Karpas-422 (cell line): Measurements from ENCODE around the gene SOX4. TPM values are rescaled to one million over a fixed set of nuclear protein-coding genes. Genes with fewer than 3 reads are reported as not detected.
A peak's percentile ranks its signal among the peaks of the same experiment; 100 is the strongest.

ENCODE experiments used
- DNase-seq: peaks from one replicate; pipeline ENCODE4 v3.0.0-alpha.2; 2015
- H2AFZ ChIP-seq: fragments of 200-600 bp; sonication (generic); 2 replicates; pipeline ENCODE4 v1.6.1; 2014; ENCODE audit warnings: antibody characterized with exemption, low read length, mixed read lengths
- H3K27ac ChIP-seq: fragments of 200-600 bp; sonication (generic); 2 replicates; pipeline ENCODE4 v1.5.1; 2014; ENCODE audit warnings: mild to moderate bottlenecking, low read length, moderate library complexity
- H3K27me3 ChIP-seq: fragments of 200-600 bp; sonication (generic); 2 replicates; pipeline ENCODE4 v1.6.1; 2014; ENCODE audit warnings: low read length, mixed read lengths
- H3K36me3 ChIP-seq: fragments of 200-600 bp; sonication (generic); 2 replicates; pipeline ENCODE4 v1.6.1; 2014; ENCODE audit warnings: low read length, mixed read lengths; ENCODE audit not compliant: insufficient read depth
- H3K4me1 ChIP-seq: fragments of 200-600 bp; sonication (generic); 2 replicates; pipeline ENCODE4 v1.6.1; 2014; ENCODE audit warnings: mild to moderate bottlenecking, low read length, mixed read lengths
- H3K4me2 ChIP-seq: fragments of 200-600 bp; sonication (generic); 2 replicates; pipeline ENCODE4 v1.6.1; 2014; ENCODE audit warnings: low read length, low read depth, mild to moderate bottlenecking; ENCODE audit not compliant: poor library complexity, severe bottlenecking
- H3K4me3 ChIP-seq: fragments of 200-600 bp; sonication (generic); 2 replicates; pipeline ENCODE4 v1.5.1; 2014; ENCODE audit warnings: mild to moderate bottlenecking, antibody characterized with exemption, low read length, mixed read lengths
- H3K79me2 ChIP-seq: fragments of 200-600 bp; sonication (generic); 2 replicates; pipeline ENCODE4 v1.6.1; 2014; ENCODE audit warnings: mild to moderate bottlenecking, low read length, mixed read lengths
- H3K9ac ChIP-seq: fragments of 200-600 bp; sonication (generic); 2 replicates; pipeline ENCODE4 v1.6.0; 2014; ENCODE audit warnings: low read length
- H3K9me2 ChIP-seq: fragments of 200-600 bp; sonication (generic), shearing (Covaris generic); replicated peaks from 2 replicates; pipeline ENCODE4 v1.6.0; 2014; ENCODE audit warnings: mild to moderate bottlenecking, low read length, moderate library complexity; ENCODE audit not compliant: insufficient read depth
- H3K9me3 ChIP-seq: fragments of 300-700, 200-600 bp; sonication (generic); 2 replicates; pipeline ENCODE4 v1.6.1; 2014; ENCODE audit warnings: low read length, mixed read lengths
- H4K20me1 ChIP-seq: fragments of 200-600 bp; sonication (generic); 2 replicates; pipeline ENCODE4 v1.6.1; 2014; ENCODE audit warnings: mild to moderate bottlenecking, antibody characterized with exemption, low read length, low read depth; ENCODE audit not compliant: insufficient read depth
- total RNA-seq: library from RNA; depleted of rRNA; stranded (reverse); fragments of >200 nt; shearing (Covaris generic); gene quantifications from 2 replicates; pipeline ENCODE4 v1.2.3, GENCODE V29; 2014; ENCODE audit warnings: low replicate concordance

The SOX4 gene
- total RNA-seq, 1 experiment from 2014 or later: 5.3 TPM

GRCh38 chr6:21565431-21565830 is 28.1 kb upstream of the SOX4 start:
- no peak overlapping the region for H3K4me3 ChIP-seq
- no peaks in the 10 kb centered on the region for H3K9me2 ChIP-seq
- H3K79me2 ChIP-seq: no peaks in the 10 kb centered on the region
- H3K27me3 ChIP-seq: no peaks in the 10 kb centered on the region
- no peaks in the 10 kb centered on the region for H3K9me3 ChIP-seq
- no peaks in the 10 kb centered on the region for H4K20me1 ChIP-seq
- no peak overlapping the region for H3K9ac ChIP-seq
- no peak overlapping the region for H3K27ac ChIP-seq
- no peak overlapping the region for H3K4me2 ChIP-seq
- no peaks in the 10 kb centered on the region for H3K36me3 ChIP-seq
- no peak overlapping the region for H2AFZ ChIP-seq
- no peaks in the 10 kb centered on the region for H3K4me1 ChIP-seq
- DNase-seq: no peak

DNA sequence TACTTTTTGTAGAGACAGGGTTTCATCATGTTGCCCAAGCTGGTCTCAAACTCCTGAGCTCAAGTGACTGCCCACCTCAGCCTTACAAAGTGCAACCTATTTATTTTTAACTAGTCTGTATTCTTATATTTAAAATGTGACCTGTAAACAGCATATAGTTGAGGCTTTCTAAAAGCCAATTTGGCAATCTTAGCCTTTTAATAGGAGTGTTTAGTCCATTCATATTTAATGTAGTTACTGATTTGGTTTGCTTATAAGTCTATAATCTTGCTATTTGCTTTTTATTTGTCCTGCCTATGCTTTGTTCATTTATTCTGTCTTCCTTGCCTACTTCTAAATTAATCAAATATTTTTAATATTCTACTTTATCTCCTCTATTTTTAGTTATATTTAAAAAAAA is 15.0 kb upstream of the SOX4 start:
- no peaks in the 10 kb centered on the region for H3K27me3 ChIP-seq
- no peak overlapping the region for H3K4me3 ChIP-seq
- no peaks in the 10 kb centered on the region for H3K79me2 ChIP-seq
- H3K9ac ChIP-seq: no peak overlapping the region
- H3K9me2 ChIP-seq: no peaks in the 10 kb centered on the region
- H3K27ac ChIP-seq: no peak overlapping the region
- no peaks in the 10 kb centered on the region for H3K4me1 ChIP-seq
- H2AFZ ChIP-seq: no peak overlapping the region
- H3K4me2 ChIP-seq: no peak overlapping the region
- no peaks in the 10 kb centered on the region for H3K36me3 ChIP-seq
- no peak for DNase-seq
- H4K20me1 ChIP-seq: no peaks in the 10 kb centered on the region
- no peaks in the 10 kb centered on the region for H3K9me3 ChIP-seq

DNA sequence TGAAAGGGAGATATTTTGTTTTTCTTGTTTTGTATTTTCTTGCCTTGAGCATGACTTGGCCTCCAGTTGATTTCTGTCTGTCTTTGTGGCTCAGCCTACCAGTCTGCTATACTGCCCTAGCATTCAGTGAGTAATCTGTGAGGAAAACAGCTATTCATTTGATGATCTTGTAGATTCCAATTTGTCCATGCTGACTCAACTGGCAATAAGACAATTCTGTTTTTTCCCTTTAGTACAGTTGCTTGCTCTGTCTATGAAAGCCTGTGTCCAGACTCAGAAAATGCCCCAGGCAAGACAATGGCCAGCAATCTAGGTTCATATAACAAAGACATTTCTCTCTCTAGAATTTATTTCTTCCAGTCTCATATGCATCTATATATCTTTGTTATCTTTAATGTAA is 10.9 kb upstream of the SOX4 start:
- no peaks in the 10 kb centered on the region for H3K36me3 ChIP-seq
- no peak overlapping the region for H2AFZ ChIP-seq
- H3K9me2 ChIP-seq: no peaks in the 10 kb centered on the region

GRCh38 chr6:21586300-21586699 is 7.3 kb upstream of the SOX4 start:
- no peaks in the 10 kb centered on the region for H4K20me1 ChIP-seq
- no peak overlapping the region for H3K4me3 ChIP-seq
- no peaks in the 10 kb centered on the region for H3K9me2 ChIP-seq
- peaks cover 26% of the 10 kb centered on the region for H3K4me1 ChIP-seq
- no peak overlapping the region for H3K27ac ChIP-seq
- H3K4me2 ChIP-seq: no peak overlapping the region
- no peak overlapping the region for H2AFZ ChIP-seq
- H3K79me2 ChIP-seq: no peaks in the 10 kb centered on the region
- H3K9me3 ChIP-seq: no peaks in the 10 kb centered on the region
- no peaks in the 10 kb centered on the region for H3K27me3 ChIP-seq
- H3K36me3 ChIP-seq: no peaks in the 10 kb centered on the region
- no peak overlapping the region for H3K9ac ChIP-seq
- DNase-seq: no peak

More for the DNA sequence above, 10.9 kb upstream of the SOX4 start:
- H3K27me3 ChIP-seq: no peaks in the 10 kb centered on the region
- H3K9me3 ChIP-seq: no peaks in the 10 kb centered on the region
- H3K4me3 ChIP-seq: no peak overlapping the region
- no peak for DNase-seq
- no peak overlapping the region for H3K27ac ChIP-seq
- no peaks in the 10 kb centered on the region for H4K20me1 ChIP-seq
- no peaks in the 10 kb centered on the region for H3K79me2 ChIP-seq
- no peak overlapping the region for H3K4me2 ChIP-seq
- no peak overlapping the region for H3K9ac ChIP-seq
- H3K4me1 ChIP-seq: peaks cover 11% of the 10 kb centered on the region

DNA sequence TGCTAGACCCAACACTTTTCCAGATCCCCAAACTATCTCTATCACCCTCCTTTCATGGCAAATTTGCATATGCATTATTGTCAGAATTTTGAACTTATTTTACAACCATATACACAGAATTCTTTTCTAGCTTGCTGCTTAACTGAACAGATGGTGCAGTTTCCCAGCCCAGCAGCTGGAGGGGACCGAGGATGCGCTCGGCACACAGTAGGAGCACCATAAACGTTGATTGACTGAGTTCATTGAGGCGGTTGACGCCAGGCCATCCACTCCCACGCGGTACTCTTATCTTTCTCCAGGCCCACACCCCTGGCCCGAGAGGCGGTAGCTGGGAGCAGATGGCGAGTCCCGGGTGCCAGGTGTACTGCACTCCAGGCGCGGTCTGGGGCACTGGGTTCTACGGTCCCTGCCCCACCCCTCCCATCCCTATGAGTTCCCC is 6.8 kb upstream of the SOX4 start:
- H3K27me3 ChIP-seq: no peaks in the 10 kb centered on the region
- peak overlapping the region; percentile 96 for H3K4me2 ChIP-seq
- no peak overlapping the region for H3K27ac ChIP-seq
- peaks cover 26% of the 10 kb centered on the region for H3K4me1 ChIP-seq
- no peaks in the 10 kb centered on the region for H3K79me2 ChIP-seq
- H3K9me2 ChIP-seq: no peaks in the 10 kb centered on the region
- no peak for DNase-seq
- H3K9ac ChIP-seq: peak overlapping the region; percentile 74
- peak overlapping the region; percentile 92 for H3K4me3 ChIP-seq
- peak overlapping the region; percentile 100 for H2AFZ ChIP-seq
- H4K20me1 ChIP-seq: no peaks in the 10 kb centered on the region
- H3K9me3 ChIP-seq: no peaks in the 10 kb centered on the region
- H3K36me3 ChIP-seq: no peaks in the 10 kb centered on the region

DNA sequence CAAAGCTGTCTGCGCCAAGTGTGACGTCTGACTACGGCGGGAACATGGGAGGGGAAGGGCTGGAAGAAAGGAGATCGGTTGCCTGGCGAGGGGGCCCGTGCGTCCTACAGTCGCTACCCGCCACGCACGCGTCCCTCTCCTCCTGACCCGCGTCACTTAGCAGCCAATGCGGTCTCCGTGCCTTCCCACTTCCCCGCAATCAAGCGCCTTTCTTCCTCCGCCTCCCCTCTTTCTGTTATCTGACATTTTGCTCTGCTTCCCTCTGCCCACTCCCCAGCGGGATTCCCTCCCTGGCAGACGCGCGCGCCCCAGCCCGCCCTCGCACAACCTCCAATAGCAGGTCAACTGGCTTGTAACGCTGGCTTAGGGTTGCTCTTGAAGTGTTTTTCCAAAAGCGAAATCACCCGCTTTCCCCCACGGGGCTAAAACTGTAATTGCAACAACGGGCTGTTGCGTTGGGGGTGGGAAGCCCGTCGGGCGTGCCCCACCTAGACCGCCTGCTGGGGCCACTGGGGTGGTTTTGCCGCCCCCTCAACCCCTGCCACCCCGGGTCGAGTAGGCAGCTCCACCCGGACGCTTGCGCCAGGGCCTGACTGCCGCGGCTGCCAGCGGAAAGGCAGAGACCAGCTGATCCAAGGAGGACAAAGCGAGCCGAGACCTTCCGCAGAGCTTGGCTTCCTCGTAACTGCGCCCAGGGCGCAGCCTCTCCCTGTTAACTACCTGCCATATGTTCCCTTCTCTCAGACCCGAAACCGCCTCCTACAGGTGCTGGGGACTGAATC is 6.2 kb upstream of the SOX4 start:
- Histone ChIP-seq H3K27ac (no peak overlapping the region), H2AFZ (peak overlapping the region; percentile 100), H4K20me1 (no peaks in the 10 kb centered on the region), H3K9me3 (no peaks in the 10 kb centered on the region), H3K4me1 (peaks cover 26% of the 10 kb centered on the region), H3K9me2 (no peaks in the 10 kb centered on the region), H3K27me3 (no peaks in the 10 kb centered on the region), H3K4me2 (peak overlapping the region; percentile 96), H3K36me3 (no peaks in the 10 kb centered on the region), H3K4me3 (peak overlapping the region; percentile 92), H3K79me2 (no peaks in the 10 kb centered on the region), H3K9ac (peak overlapping the region; percentile 74)
- DNase-seq: peak; percentile 68

DNA sequence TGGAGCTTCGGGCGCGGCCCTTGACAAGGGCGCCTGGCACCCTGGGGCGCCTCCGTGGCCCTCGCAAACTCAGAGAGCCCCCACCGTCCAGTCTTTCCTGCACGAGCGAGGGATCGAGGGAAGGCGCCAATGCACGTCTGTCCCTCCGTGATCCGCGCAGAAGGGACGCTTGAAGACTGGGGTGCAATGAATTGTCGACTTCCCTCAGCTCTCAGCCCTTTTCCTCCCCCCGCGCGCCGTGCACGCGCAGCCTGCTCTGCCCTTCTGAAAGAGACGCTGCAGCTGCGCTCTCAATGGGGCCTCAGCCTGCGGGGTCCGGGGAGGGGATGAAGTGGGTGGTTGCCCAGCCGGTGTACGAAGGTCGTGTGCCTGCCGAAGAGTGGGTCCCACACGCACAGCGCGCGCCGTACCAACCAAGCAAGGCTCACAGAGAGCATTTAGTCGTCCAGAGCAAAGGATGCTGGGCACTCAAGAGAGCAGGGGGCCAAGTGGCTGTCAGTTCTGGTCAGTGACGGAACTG is 5.5 kb upstream of the SOX4 start:
- Histone ChIP-seq H3K9ac (peak overlapping the region; percentile 74), H3K4me3 (peak overlapping the region; percentile 92), H3K4me2 (peak overlapping the region; percentile 96), H3K27ac (peak overlapping the region; percentile 44; the same call in 1 of the 2 replicates), H3K27me3 (no peaks in the 10 kb centered on the region), H2AFZ (peak overlapping the region; percentile 100), H3K9me2 (no peaks in the 10 kb centered on the region), H3K79me2 (no peaks in the 10 kb centered on the region), H3K4me1 (peaks cover 32% of the 10 kb centered on the region), H3K36me3 (no peaks in the 10 kb centered on the region), H3K9me3 (no peaks in the 10 kb centered on the region), H4K20me1 (no peaks in the 10 kb centered on the region)
- DNase-seq: peak; percentile 77

DNA sequence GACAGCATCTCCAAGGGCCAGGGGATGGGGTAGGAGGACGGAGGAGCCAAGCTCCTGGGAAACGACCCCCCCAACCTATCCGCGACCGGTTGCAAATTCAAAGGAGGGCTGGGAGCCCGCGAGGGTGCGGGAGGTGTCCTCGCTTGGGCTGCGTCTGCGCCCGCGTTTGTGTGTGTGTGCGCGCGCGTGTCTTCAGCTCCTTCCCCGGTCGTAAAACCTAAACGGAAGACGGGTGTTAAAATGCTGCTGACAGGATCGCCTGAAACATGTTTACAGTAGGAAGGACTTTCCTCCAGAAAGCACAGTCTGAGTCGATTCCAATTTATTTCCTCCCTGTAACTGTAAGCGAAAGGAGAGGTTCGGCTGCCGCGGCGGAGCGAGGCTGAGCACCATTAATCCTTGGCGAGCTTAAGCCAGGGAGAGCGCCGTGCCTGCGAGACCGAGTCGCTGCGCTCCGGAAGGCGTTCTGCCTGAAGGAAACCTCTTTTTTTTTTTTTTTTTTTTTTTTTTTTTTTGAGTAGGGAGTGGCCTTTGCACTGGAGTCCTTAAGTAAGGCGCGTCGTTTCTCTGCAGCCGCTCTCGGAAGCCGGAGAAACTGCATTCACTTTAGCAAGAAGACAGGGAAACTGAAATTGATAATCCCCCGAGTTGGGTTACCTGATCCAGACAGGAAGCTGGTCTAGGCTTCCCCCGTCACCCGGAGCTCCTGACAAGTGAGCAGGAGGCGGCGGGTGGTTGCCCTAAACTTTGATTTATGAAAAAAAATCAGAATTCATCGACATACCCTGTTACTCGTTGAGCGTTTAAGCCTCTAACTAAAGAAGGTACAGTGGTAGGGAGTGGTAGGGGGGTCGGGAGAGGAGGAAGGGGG is 4.8 kb upstream of the SOX4 start:
- DNase-seq: peak; percentile 95
- peak overlapping the region; percentile 100 for H2AFZ ChIP-seq

More for the DNA sequence above, 4.8 kb upstream of the SOX4 start:
- Histone ChIP-seq H3K9ac (peak overlapping the region; percentile 74), H4K20me1 (no peaks in the 10 kb centered on the region), H3K27me3 (no peaks in the 10 kb centered on the region), H3K9me3 (no peaks in the 10 kb centered on the region), H3K36me3 (no peaks in the 10 kb centered on the region), H3K4me2 (peak overlapping the region; percentile 96), H3K4me3 (peak overlapping the region; percentile 92), H3K9me2 (no peaks in the 10 kb centered on the region), H3K27ac (peak overlapping the region; percentile 44; the same call in 1 of the 2 replicates), H3K79me2 (no peaks in the 10 kb centered on the region), H3K4me1 (peaks cover 37% of the 10 kb centered on the region)
